ENCODE data around the gene NME7. TPM values are rescaled to one million over a fixed set of nuclear protein-coding genes. Genes with fewer than 3 reads are reported as not detected.

The NME7 gene
- total RNA-seq, 8 experiments from 2014 or later: 14.2 to 111 (median 71.9) TPM

DNA sequence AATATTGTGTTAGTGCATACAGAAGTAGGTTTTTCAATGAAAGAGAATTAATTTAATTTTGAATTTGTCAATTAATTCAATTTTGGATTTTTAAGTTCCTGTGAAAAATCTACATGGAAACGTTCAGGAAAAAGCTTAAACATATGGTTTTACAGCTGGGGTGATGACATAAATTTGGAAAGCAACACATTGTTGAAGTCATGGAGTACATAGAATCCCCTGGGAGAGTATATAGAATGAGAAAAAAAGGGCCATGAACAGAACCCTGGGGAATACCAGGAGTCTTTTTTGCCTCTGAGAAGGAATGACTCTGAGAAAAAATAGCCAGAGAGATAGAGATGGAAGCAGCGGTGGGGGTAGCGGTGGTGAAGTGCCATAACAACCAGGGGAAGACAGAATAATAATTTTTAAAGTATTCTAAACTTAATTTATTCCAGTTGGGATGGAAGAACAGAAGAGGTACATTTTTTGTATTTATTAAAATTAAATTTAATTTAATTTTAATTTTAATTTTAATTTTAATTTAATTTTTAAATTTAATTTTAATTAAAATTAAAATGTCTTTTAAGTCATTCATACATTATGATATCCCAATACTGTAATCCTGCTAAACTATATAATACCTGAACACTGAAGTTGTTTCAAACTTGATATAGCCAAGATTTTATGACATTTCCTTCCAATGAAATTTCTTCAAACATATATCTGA is 48.9 kb downstream of the NME7 start:
- no peak for ATAC-seq (replicated peaks in 6 of 8)
- Histone ChIP-seq H3K4me1 (replicated peaks in 1 of 2) (no peaks in the 10 kb centered on the region), H3K4me3 (no peak overlapping the region), H3K27ac (no peak overlapping the region)
- in situ Hi-C loops (cut with MboI; ENCODE audit: low pct_unique_long_range_greater_than_20kb in 2 of 9, low sequenced_read_pairs in 9 of 9, unreplicated experiment in 9 of 9): loop anchor here in 1 of 9 experiments (25.0 kb wide), 1 partner anchor 106 kb away; no protein-coding TSS in a partner anchor
- 83 to 100% (median 94%) methylated on average over 2 to 3 of the region's 3 CpGs for WGBS, 10 experiments

DNA sequence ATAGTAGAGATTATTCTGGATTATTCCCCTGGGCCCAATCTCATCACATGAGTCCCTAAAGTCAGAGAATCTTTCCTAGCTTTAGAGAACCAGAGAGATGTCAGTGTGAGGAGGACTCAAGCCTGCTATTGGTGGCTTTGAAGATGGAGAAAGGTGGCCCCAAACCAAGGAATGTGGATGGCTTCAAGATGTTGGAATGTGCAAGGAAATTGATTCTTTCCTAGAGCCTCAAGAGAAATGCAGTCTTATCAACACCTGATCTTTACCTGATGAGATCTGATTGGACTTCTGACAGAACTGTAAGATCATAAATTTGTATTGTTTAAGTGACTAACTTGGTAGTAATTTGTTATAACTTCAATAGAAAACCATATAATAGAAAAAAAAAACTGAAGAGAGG is 51.0 kb downstream of the NME7 start:
- Histone ChIP-seq H3K27ac (no peak overlapping the region), H3K4me1 (replicated peaks in 1 of 2) (peaks cover 0 to 4% of the 10 kb centered on the region in 2 donors), H3K4me3 (no peak overlapping the region)
- in situ Hi-C loops (cut with MboI; ENCODE audit: low pct_unique_long_range_greater_than_20kb in 2 of 9, low sequenced_read_pairs in 9 of 9, unreplicated experiment in 9 of 9): loop anchor here in 1 of 9 experiments (25.0 kb wide), 1 partner anchor 104 kb away; no protein-coding TSS in a partner anchor
- no peak for ATAC-seq (replicated peaks in 6 of 8)

DNA sequence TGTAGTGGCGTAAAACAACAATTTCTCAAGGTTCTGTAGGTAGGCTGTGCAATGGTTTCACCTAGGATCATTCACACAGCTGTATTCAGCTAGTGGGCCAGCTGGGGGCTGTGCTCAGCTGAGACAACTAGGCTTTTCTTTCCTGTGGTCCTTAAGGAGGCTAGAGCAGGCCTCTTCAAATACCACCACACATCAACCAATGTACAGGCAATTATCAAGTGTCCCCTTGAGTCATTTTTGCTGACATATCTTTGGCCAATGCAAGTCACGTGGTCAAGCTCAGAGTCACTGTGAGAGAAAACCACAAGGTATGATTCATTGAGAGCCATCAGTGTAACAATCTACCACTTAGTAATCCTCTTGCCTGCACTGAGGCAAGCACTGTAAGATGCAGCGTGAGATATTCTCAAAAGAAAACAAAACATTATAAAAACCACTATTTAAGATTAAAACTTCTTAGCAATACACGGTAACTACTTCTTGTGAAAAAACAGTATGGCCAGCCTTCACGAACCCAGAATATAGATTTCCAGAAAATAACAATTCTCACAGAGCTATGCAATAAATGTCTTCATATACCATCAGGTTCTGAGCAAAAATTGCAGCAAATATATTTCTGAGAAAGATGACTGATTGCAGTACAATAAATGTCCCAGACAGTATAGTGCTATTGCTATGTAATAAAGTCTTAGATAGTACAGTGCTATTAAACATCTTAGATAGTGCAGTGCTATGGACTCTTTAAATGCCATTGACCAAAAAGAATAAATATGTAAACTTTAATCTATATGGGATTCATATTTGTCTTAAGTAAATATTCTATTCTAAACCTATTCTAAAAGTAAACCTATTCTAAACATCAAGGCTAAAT is 55.3 kb downstream of the NME7 start:
- Histone ChIP-seq H3K27ac (no peak overlapping the region), H3K4me1 (replicated peaks in 1 of 2) (peaks cover 4 to 12% of the 10 kb centered on the region in 2 donors), H3K4me3 (no peak overlapping the region)
- in situ Hi-C loops (cut with MboI; ENCODE audit: low pct_unique_long_range_greater_than_20kb in 2 of 9, low sequenced_read_pairs in 9 of 9, unreplicated experiment in 9 of 9): loop anchor here in 1 of 9 experiments (25.0 kb wide), 1 partner anchor 100 kb away; no protein-coding TSS in a partner anchor
- peak in 7 of 8 experiments; percentile 39 to 98 (median 85) for ATAC-seq (replicated peaks in 6 of 8)
- 0 to 100% (median 93%) methylated on average over 1 to 5 of the region's 5 CpGs; no CpG with 5 or more reads in 1 of the 10 experiments for WGBS, 10 experiments

DNA sequence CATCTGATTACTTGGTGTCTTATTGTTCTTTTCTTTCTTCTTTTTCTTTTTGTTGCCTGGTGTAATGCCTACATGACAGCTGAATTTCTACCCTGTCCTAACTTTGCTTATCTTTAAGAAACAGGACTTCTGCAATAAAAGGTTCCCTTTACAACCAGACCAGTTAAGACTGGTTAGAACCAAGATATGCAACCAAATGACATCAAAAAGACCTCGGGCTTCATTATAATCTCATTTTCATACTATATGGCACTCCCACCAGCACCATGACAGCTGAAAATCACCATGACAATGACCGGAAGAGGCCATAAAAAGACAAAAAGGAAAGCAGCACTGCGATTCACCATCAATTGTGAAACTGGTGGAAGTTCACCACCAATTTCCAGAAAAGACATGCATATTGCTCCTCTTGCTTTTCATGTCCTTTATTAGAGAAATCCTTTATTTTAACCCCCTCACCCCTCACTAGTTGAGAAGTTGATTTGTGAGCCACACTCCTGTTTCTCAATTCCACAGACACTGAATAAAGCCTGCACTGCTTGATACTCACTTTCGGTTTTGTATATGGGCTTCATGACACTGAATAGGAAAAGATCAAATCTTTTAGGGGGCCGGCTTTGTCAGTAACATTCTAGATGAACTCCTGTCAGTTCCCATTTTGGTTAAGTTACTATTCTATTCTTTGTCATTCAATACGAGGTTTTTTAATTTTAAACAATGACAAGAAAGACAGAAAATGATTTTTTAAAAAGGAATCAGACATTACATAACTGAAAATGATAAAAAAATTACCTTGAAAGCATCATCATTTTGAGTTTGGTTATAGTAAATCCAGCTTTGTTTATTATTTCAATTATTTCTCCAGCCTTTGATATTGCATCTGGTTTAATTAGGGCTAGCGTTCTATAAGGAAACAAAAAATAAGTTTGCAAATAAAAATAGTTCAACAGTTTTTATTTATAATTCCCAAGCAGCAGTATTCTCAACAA is 58.1 kb downstream of the NME7 start:
- WGBS, 10 experiments: 20 to 94% (median 49%) methylated on average over 3 to 7 of the region's 7 CpGs
- in situ Hi-C loops (cut with MboI; ENCODE audit: low pct_unique_long_range_greater_than_20kb in 2 of 9, low sequenced_read_pairs in 9 of 9, unreplicated experiment in 9 of 9): loop anchor here in 1 of 9 experiments (25.0 kb wide), 1 partner anchor 97 kb away; no protein-coding TSS in a partner anchor
- no peak overlapping the region for H3K27ac ChIP-seq
- H3K4me3 ChIP-seq: peak overlapping the region in 1 of 5 donors; percentile 3
- ATAC-seq (replicated peaks in 6 of 8): peak in 7 of 8 experiments; percentile 42 to 91 (median 86)
- peaks cover 4 to 12% of the 10 kb centered on the region in 2 donors for H3K4me1 ChIP-seq (replicated peaks in 1 of 2)

DNA sequence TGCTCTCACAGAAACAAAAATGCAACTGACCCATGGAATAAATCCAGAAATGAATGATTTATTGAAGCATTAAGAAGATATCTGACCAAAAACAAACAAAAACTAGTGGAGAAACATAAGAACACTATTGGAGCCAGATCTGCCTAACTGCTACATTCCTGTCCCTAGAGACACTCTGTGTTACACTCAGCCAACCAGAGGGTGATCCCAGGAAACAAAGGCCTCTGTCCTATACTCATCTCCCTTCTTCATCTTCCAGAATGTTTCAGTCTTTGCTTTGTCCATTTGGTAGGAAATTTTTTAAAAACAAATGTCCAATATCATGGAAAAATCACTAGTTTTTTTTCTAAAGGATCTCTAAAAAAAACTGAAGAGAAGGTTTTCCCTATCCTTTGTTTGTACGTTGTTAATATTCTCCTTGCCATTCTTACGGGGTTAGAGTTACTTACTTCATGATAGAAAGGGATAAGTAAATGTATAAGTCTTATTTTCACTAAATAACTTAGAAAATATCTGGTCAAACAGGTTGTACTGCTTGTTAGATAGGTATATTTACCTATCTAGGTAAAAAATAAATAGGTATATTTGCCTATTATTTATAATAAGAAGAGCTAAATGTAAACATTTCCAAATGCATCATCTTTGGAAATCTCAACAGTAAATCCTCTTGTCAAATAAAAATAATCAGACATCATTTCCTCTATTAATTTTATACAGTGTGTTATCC is 59.1 kb downstream of the NME7 start:
- in situ Hi-C loops (cut with MboI; ENCODE audit: low pct_unique_long_range_greater_than_20kb in 2 of 9, low sequenced_read_pairs in 9 of 9, unreplicated experiment in 9 of 9): loop anchor here in 1 of 9 experiments (25.0 kb wide), 1 partner anchor 96 kb away; no protein-coding TSS in a partner anchor
- ATAC-seq (replicated peaks in 6 of 8): no peak
- Histone ChIP-seq H3K4me1 (replicated peaks in 1 of 2) (peaks cover 4 to 12% of the 10 kb centered on the region in 2 donors), H3K27ac (no peak overlapping the region), H3K4me3 (no peak overlapping the region)
- WGBS, 10 experiments: 72 to 100% (median 89%) methylated on average over 1 to 2 of the region's 2 CpGs

DNA sequence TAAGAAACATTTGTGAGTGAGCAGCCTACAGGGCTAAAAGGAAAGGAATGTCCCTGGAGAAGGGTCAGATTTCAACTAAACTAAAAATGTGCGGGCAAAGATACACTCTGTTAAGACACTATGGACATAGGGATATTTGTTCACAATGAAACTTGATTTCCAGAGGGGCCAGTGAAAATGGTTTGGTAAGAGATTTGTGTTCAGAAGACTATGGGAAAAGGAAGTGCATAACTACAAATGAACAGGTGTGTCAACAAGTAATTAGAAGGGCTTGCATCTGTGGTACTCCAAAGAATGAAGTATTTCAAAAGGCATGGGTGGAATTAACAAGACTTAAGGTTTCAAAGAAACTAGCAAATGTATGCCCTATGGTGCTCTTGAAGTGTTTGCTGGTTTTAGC is 60.4 kb downstream of the NME7 start:
- Histone ChIP-seq H3K27ac (no peak overlapping the region), H3K4me1 (replicated peaks in 1 of 2) (peaks cover 2 to 12% of the 10 kb centered on the region in 2 donors), H3K4me3 (no peak overlapping the region)
- no peak for ATAC-seq (replicated peaks in 6 of 8)
- in situ Hi-C loops (cut with MboI; ENCODE audit: low pct_unique_long_range_greater_than_20kb in 2 of 9, low sequenced_read_pairs in 9 of 9, unreplicated experiment in 9 of 9): loop anchor here in 1 of 9 experiments (25.0 kb wide), 1 partner anchor 95 kb away; no protein-coding TSS in a partner anchor
- WGBS, 10 experiments: 86 to 100% (median 100%) methylated on average over 1 of the region's 1 CpG; no CpG with 5 or more reads in 3 of the 10 experiments

DNA sequence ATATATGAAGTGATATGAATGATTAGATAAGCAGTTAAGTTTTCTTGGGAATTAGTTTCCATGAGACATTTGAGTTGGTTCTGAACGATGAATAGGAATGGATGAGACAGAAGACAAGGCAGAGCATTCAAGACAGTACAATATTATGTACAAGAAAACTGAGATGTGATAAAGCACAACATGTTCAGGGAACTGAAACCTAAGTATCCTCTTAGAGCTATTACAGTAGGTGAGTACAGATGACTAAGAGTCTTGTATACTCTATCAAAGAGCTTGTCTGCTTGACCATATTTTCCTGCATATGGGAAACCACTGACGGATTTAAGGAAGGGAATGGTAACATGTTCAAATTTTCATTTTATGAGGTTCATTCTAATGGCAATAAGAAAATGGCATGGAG is 61.6 kb downstream of the NME7 start:
- WGBS, 10 experiments: 91 to 100% (median 95%) methylated on average over 1 to 2 of the region's 2 CpGs
- H3K4me3 ChIP-seq: no peak overlapping the region
- in situ Hi-C loops (cut with MboI; ENCODE audit: low pct_unique_long_range_greater_than_20kb in 2 of 9, low sequenced_read_pairs in 9 of 9, unreplicated experiment in 9 of 9): loop anchor here in 1 of 9 experiments (25.0 kb wide), 1 partner anchor 94 kb away; no protein-coding TSS in a partner anchor
- ATAC-seq (replicated peaks in 6 of 8): no peak
- H3K4me1 ChIP-seq (replicated peaks in 1 of 2): peaks cover 0 to 12% of the 10 kb centered on the region in 2 donors
- no peak overlapping the region for H3K27ac ChIP-seq

DNA sequence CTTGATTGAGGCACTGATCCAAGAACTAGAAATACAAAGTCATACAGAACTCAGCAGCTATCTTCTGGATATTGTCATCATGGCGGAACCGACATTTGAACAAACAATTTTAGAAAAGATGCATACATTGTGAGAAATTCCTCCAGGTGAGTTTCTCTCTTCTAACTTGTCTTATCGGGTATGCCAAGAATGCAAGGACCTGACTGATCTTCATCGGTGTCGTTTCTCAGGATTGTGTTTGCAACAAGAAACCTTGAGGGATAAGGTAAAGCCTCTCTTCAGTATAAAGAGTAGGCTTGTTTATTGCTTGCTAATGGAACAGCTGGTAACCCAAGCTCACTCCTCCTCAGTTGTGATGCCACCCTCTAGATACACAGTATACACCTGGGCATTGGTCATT is 62.2 kb downstream of the NME7 start:
- no peak overlapping the region for H3K27ac ChIP-seq
- peaks cover 0 to 9% of the 10 kb centered on the region in 2 donors for H3K4me1 ChIP-seq (replicated peaks in 1 of 2)
- ATAC-seq (replicated peaks in 6 of 8): no peak
- in situ Hi-C loops (cut with MboI; ENCODE audit: low pct_unique_long_range_greater_than_20kb in 2 of 9, low sequenced_read_pairs in 9 of 9, unreplicated experiment in 9 of 9): loop anchor here in 1 of 9 experiments (25.0 kb wide), 1 partner anchor 93 kb away; no protein-coding TSS in a partner anchor
- WGBS, 10 experiments: 89 to 100% (median 99%) methylated on average over 2 to 5 of the region's 5 CpGs; no CpG with 5 or more reads in 1 of the 10 experiments
- H3K4me3 ChIP-seq: no peak overlapping the region

DNA sequence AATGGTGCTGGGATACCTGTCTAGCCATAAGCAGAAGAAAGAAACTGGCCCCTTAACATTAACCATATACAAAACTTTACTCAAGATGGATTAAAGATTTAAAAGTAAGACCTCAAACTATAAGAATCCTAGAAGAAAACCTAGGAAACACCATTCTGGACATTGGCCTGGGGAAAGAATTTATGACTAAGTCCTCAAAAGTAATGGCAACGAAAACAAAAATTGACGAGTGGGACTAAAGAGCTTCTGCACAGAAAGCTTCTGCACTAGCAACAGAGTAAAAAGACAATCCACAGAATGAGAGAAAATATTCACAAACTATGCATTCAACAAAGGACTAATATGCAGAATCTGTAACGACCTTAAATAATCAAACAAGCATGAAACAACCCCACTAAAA is 66.7 kb downstream of the NME7 start:
- no peak overlapping the region for H3K4me3 ChIP-seq
- no peak for ATAC-seq (replicated peaks in 6 of 8)
- WGBS, 10 experiments: 64 to 100% (median 74%) methylated on average over 1 to 3 of the region's 3 CpGs
- H3K27ac ChIP-seq: no peak overlapping the region
- in situ Hi-C loops (cut with MboI; ENCODE audit: low pct_unique_long_range_greater_than_20kb in 2 of 9, low sequenced_read_pairs in 9 of 9, unreplicated experiment in 9 of 9): loop anchor here in 1 of 9 experiments (25.0 kb wide), 1 partner anchor 89 kb away; no protein-coding TSS in a partner anchor
- H3K4me1 ChIP-seq (replicated peaks in 1 of 2): peaks cover 0 to 17% of the 10 kb centered on the region in 2 donors

DNA sequence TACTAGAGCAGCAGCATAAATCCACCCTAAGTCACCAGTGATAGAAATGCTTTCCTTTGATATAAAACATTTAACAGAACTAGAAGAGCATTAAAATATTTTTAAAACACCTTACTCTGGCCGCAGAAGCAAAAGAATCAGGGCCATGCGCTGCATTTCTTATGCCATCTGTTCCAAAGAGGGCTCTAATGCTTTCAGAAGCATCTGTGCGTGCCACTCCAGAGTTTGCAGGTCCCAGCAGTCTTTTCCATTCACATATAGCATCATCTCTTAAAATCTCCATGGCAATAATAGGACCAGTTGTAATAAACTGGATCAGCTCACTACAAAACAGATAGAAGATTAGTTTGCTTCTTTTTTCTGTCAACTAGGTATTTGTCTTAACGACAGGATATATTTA is 69.2 kb downstream of the NME7 start:
- in situ Hi-C loops (cut with MboI; ENCODE audit: low pct_unique_long_range_greater_than_20kb in 2 of 9, low sequenced_read_pairs in 9 of 9, unreplicated experiment in 9 of 9): no loop called here
- 67 to 100% (median 93%) methylated on average over 1 to 4 of the region's 4 CpGs for WGBS, 10 experiments
- no peak overlapping the region for H3K4me3 ChIP-seq

DNA sequence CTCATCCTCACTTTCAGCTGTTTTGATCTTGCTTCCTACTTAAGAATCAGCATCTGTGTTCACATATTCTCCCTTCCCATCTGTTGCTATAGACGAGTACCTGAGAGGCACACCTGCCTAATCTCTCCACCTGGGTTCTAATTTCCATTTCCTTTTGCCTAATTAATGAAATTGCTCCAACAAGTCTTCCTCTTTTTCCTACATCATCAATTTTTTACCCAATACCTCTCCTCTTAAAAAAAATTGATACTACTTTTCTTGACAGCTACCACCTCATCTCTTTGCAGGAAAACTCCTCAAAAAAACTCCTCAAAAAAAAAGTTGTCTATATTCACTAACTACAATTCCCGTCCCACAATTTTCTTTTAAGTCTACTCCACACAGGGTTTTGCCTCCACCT is 71.8 kb downstream of the NME7 start:
- peaks cover 0 to 17% of the 10 kb centered on the region in 2 donors for H3K4me1 ChIP-seq (replicated peaks in 1 of 2)
- in situ Hi-C loops (cut with MboI; ENCODE audit: low pct_unique_long_range_greater_than_20kb in 2 of 9, low sequenced_read_pairs in 9 of 9, unreplicated experiment in 9 of 9): no loop called here
- WGBS, 10 experiments: 73 to 100% (median 93%) methylated on average over 1 to 2 of the region's 2 CpGs
- H3K27ac ChIP-seq: no peak overlapping the region
- no peak overlapping the region for H3K4me3 ChIP-seq
- no peak for ATAC-seq (replicated peaks in 6 of 8)

More for the DNA sequence above, 69.2 kb downstream of the NME7 start:
- ATAC-seq (replicated peaks in 6 of 8): no peak
- Histone ChIP-seq H3K4me1 (replicated peaks in 1 of 2) (peaks cover 0 to 17% of the 10 kb centered on the region in 2 donors), H3K27ac (no peak overlapping the region)

Measured in motor neuron (in vitro differentiated cells).